ENCODE measurements around the gene SETD6.

- no peak for TF ChIP-seq CTCF (IDR thresholded peaks at IDR 0.05; ENCODE audit: low read depth, low read length)
- TF ChIP-seq EZH2phosphoT487 (IDR thresholded peaks at IDR 0.05; ENCODE audit: low read depth): no peak
These were observed 27.0 kb downstream of the SETD6 start for GRCh38 chr16:58542291-58542690.
